PC-3 (cell line): ENCODE data around the gene PRELID2. TPM values are rescaled to one million over a fixed set of nuclear protein-coding genes. Genes with fewer than 3 reads are reported as not detected.

Experiments
- ATAC-seq: fragments of 200-7000 bp; cut with Tn5 transposase; 2 replicates; pipeline ENCODE4 v1.9.1; 2020; ENCODE audit warnings: mild to moderate bottlenecking, moderate library complexity
- BruUV-seq: library from RNA; stranded (reverse); fragments of 400-500 nt; replicated peaks from 2 replicates; lab custom pipeline; 2021; lab: Mats Ljungman, UMichigan
- CTCF ChIA-PET: fragments of 300-600 bp; sonication (Branson Sonifier 250); formaldehyde crosslinking; loops from one replicate; lab custom pipeline; 2022; ENCODE audit warnings: antibody characterized with exemption; lab: Charles Lee
- POLR2A ChIA-PET: fragments of 300-600 bp; sonication (Branson Sonifier 250); formaldehyde crosslinking; loops from one replicate; lab custom pipeline; 2022; ENCODE audit warnings: antibody characterized with exemption; ENCODE audit not compliant: unreplicated experiment; lab: Charles Lee
- DNase-seq: peaks from one replicate; pipeline ENCODE4 v3.0.0-alpha.2; 2015
- H2AFZ ChIP-seq: fragments of 300-600 bp; sonication (generic); 2 replicates; pipeline ENCODE4 v1.6.0; 2016; ENCODE audit warnings: antibody characterized with exemption, low read length
- H3F3A ChIP-seq: fragments of 300-600 bp; sonication (generic); one replicate; pipeline ENCODE4 v1.6.0; 2017; ENCODE audit warnings: antibody characterized with exemption, low read length, control low read depth, mild to moderate bottlenecking; ENCODE audit not compliant: unreplicated experiment
- H3K27ac ChIP-seq: fragments of 300-600 bp; sonication (generic); 2 replicates; pipeline ENCODE4 v1.5.1; 2016; ENCODE audit warnings: mild to moderate bottlenecking, low read length
- H3K27me3 ChIP-seq: fragments of 300-600 bp; sonication (generic); 2 replicates; pipeline ENCODE4 v1.6.1; 2016; ENCODE audit warnings: low read length, mixed read lengths
- H3K36me3 ChIP-seq: fragments of 300-600 bp; sonication (generic); 2 replicates; pipeline ENCODE4 v1.6.1; 2016; ENCODE audit warnings: low read depth, mixed run types, low read length, mixed read lengths
- H3K4me1 ChIP-seq: fragments of 300-600 bp; sonication (generic); 2 replicates; pipeline ENCODE4 v1.5.1; 2016; ENCODE audit warnings: low read length; ENCODE audit not compliant: insufficient read depth
- H3K4me2 ChIP-seq: fragments of 300-600 bp; sonication (generic); 2 replicates; pipeline ENCODE4 v1.6.0; 2016; ENCODE audit warnings: low read length
- H3K4me3 ChIP-seq: fragments of 300-600 bp; sonication (generic); 2 replicates; pipeline ENCODE4 v1.5.1; 2016; ENCODE audit warnings: mild to moderate bottlenecking, low read length, mixed read lengths
- H3K79me2 ChIP-seq: fragments of 300-600 bp; sonication (generic); 2 replicates; pipeline ENCODE4 v1.6.1; 2017; ENCODE audit warnings: low read length, mixed read lengths
- H3K9ac ChIP-seq: fragments of 300-600 bp; sonication (generic); 2 replicates; pipeline ENCODE4 v1.6.0; 2016; ENCODE audit warnings: mild to moderate bottlenecking, low read length
- H3K9me2 ChIP-seq: fragments of 300-600 bp; sonication (generic); replicated peaks from 2 replicates; pipeline ENCODE4 v1.6.1; 2016; ENCODE audit warnings: mixed run types, low read length, mixed read lengths
- H3K9me3 ChIP-seq: fragments of 300-600 bp; sonication (generic); 2 replicates; pipeline ENCODE4 v1.6.1; 2016; ENCODE audit warnings: low read length, mixed read lengths
- H4K20me1 ChIP-seq: fragments of 300-600 bp; sonication (generic); 2 replicates; pipeline ENCODE4 v1.6.1; 2016; ENCODE audit warnings: low read length, mixed read lengths
- CTCF ChIP-seq: fragments of 300-600 bp; sonication (generic); conservative IDR thresholded peaks from 2 replicates; pipeline ENCODE4 v1.5.1; 2017; ENCODE audit warnings: antibody characterized with exemption, low read depth, mild to moderate bottlenecking, low read length
- EZH2 ChIP-seq: fragments of 300-600 bp; sonication (generic); IDR thresholded peaks from one replicate; pipeline ENCODE4 v1.6.1; 2017; ENCODE audit warnings: antibody characterized with exemption, mild to moderate bottlenecking, low read length; ENCODE audit not compliant: unreplicated experiment
- EZH2phosphoT487 ChIP-seq: fragments of 300-600 bp; sonication (generic); IDR thresholded peaks from 2 replicates; pipeline ENCODE4 v1.6.1; 2018; ENCODE audit warnings: mild to moderate bottlenecking, antibody characterized with exemption, low read length, borderline replicate concordance
- intact Hi-C: fragments of 100-400 bp; cut with micrococcal nuclease; formaldehyde crosslinking; loops from 2 replicates; pipeline ENCODE4 v1.9.0; 2023
- total RNA-seq: library from RNA; depleted of rRNA; stranded (reverse); fragments of >200 nt; gene quantifications from 2 replicates; pipeline ENCODE4 v1.2.3, GENCODE V29; 2014

Gene PRELID2
- total RNA-seq, 1 experiment from 2014 or later = 23.7 TPM

- Histone ChIP-seq H3K9me2 (no peaks in the 10 kb centered on the region), H3K36me3 (no peaks in the 10 kb centered on the region), H3F3A (no peaks in the 10 kb centered on the region), H3K4me1 (no peaks in the 10 kb centered on the region), H3K9ac (no peak overlapping the region), H4K20me1 (no peaks in the 10 kb centered on the region), H2AFZ (no peak overlapping the region), H3K27ac (no peak overlapping the region), H3K27me3 (no peaks in the 10 kb centered on the region), H3K4me2 (no peak overlapping the region), H3K4me3 (no peak overlapping the region), H3K79me2 (no peaks in the 10 kb centered on the region), H3K9me3 (no peaks in the 10 kb centered on the region)
- ChIA-PET CTCF (no interaction called here), POLR2A (no interaction called here)
- no peak for TF ChIP-seq CTCF
- no peak for TF ChIP-seq EZH2phosphoT487
- no peak for TF ChIP-seq EZH2
- no peak for DNase-seq
- intact Hi-C loops = no loop called here
- BruUV-seq = no TSS peak
- no peak for ATAC-seq
Measured at GRCh38 chr5:145752947-145753346, 82.2 kb downstream of the PRELID2 start.

- no peaks in the 10 kb centered on the region for H4K20me1 ChIP-seq
- BruUV-seq = no TSS peak
- ChIA-PET CTCF (no interaction called here), POLR2A (no interaction called here)
- no peaks in the 10 kb centered on the region for H3K9me3 ChIP-seq
- TF ChIP-seq EZH2 = no peak
- TF ChIP-seq CTCF = no peak
- no peak for TF ChIP-seq EZH2phosphoT487
- no peak overlapping the region for H2AFZ ChIP-seq
- H3K9ac ChIP-seq = no peak overlapping the region
- no peak for DNase-seq
- no peak overlapping the region for H3K4me2 ChIP-seq
- H3F3A ChIP-seq = no peaks in the 10 kb centered on the region
- H3K79me2 ChIP-seq = no peaks in the 10 kb centered on the region
- intact Hi-C loops = no loop called here
- no peak overlapping the region for H3K4me3 ChIP-seq
- no peak overlapping the region for H3K27ac ChIP-seq
- no peaks in the 10 kb centered on the region for H3K9me2 ChIP-seq
- no peaks in the 10 kb centered on the region for H3K36me3 ChIP-seq
- H3K4me1 ChIP-seq = no peaks in the 10 kb centered on the region
- ATAC-seq = no peak
- H3K27me3 ChIP-seq = no peaks in the 10 kb centered on the region
Measured at GRCh38 chr5:145752534-145752933, 82.6 kb downstream of the PRELID2 start.

GRCh38 chr5:145750199-145750598 is 84.9 kb downstream of the PRELID2 start:
- no peaks in the 10 kb centered on the region for H3K9me3 ChIP-seq
- no peaks in the 10 kb centered on the region for H3K79me2 ChIP-seq
- DNase-seq = no peak
- ATAC-seq = no peak
- no peak overlapping the region for H3K4me3 ChIP-seq
- H3K36me3 ChIP-seq = no peaks in the 10 kb centered on the region
- ChIA-PET CTCF (no interaction called here), POLR2A (no interaction called here)
- H3K27ac ChIP-seq = no peak overlapping the region
- no peak overlapping the region for H3K9ac ChIP-seq
- no peaks in the 10 kb centered on the region for H3K4me1 ChIP-seq
- H2AFZ ChIP-seq = no peak overlapping the region
- intact Hi-C loops = no loop called here
- H3F3A ChIP-seq = no peaks in the 10 kb centered on the region
- TF ChIP-seq CTCF (no peak), EZH2 (no peak), EZH2phosphoT487 (no peak)
- no peak overlapping the region for H3K4me2 ChIP-seq
- H3K27me3 ChIP-seq = no peaks in the 10 kb centered on the region
- no peaks in the 10 kb centered on the region for H4K20me1 ChIP-seq
- no TSS peak for BruUV-seq
- H3K9me2 ChIP-seq = no peaks in the 10 kb centered on the region
